HEK293 (cell line): ENCODE measurements around the gene ARHGAP26.

Source experiments
- CTCF ChIA-PET: fragments of 350-600 bp; formaldehyde crosslinking; extraction: SDS; loops from one replicate; lab custom pipeline; 2021; ENCODE audit warnings: antibody characterized with exemption; lab: Yijun Ruan, JAX
- POLR2A ChIA-PET: fragments of 300-600 bp; formaldehyde crosslinking; extraction: SDS; loops from one replicate; lab custom pipeline; 2020; ENCODE audit warnings: antibody characterized with exemption, inconsistent platforms; lab: Yijun Ruan, JAX
- H3K27ac ChIP-seq: fragments of 200-500 bp; sonication (Bioruptor generic); 2 replicates; pipeline ENCODE4 v1.5.1; 2014; ENCODE audit warnings: low read depth, low read length, control low read depth, inconsistent platforms; ENCODE audit errors: extremely low read depth
- H3K36me3 ChIP-seq, 2 experiments: fragments of 200-500 bp in 1 of 2; sonication (Bioruptor generic) in 1 of 2; 1 replicate in 1 of 2; 2 replicates in 1 of 2; pipeline ENCODE4 v1.5.1; 2014 to 2017; ENCODE audit warnings: inconsistent platforms in 2 of 2, low read length in 2 of 2; ENCODE audit not compliant: control insufficient read depth in 2 of 2, insufficient read depth in 1 of 2
- H3K4me1 ChIP-seq: fragments of 200-500 bp; sonication (Bioruptor generic); 2 replicates; pipeline ENCODE4 v1.5.1; 2014; ENCODE audit warnings: mild to moderate bottlenecking, low read length, inconsistent platforms; ENCODE audit not compliant: control insufficient read depth, insufficient read depth
- H3K4me3 ChIP-seq: 2 replicates; pipeline ENCODE4 v1.5.1; 2011; ENCODE audit warnings: low read depth, mild to moderate bottlenecking, control low read depth, low read length, moderate library complexity
- H3K9me3 ChIP-seq: fragments of 200-500 bp; sonication (Bioruptor generic); 2 replicates; pipeline ENCODE4 v1.5.1; 2014; ENCODE audit warnings: low read depth, low read length, inconsistent platforms; ENCODE audit not compliant: control insufficient read depth, insufficient read depth
- BCL11B ChIP-seq: fragments of 450-650 bp; formaldehyde crosslinking; IDR thresholded peaks from 2 replicates; pipeline ENCODE4 v1.5.1; 2016; ENCODE audit warnings: low read depth, missing biosample characterization, missing genetic modification characterization
- GFI1B ChIP-seq: fragments of 450-650 bp; formaldehyde crosslinking; IDR thresholded peaks from 2 replicates; pipeline ENCODE4 v1.5.1; 2016; ENCODE audit warnings: missing biosample characterization, missing genetic modification characterization
- HOXC10 ChIP-seq: sonication (generic); formaldehyde crosslinking; IDR thresholded peaks from 2 replicates; pipeline ENCODE4 v1.8.1; 2023; ENCODE audit warnings: mild to moderate bottlenecking, missing genetic modification reagents
- IKZF3 ChIP-seq: fragments of 450-650 bp; IDR thresholded peaks from 2 replicates; pipeline ENCODE4 v1.5.0; 2018; ENCODE audit warnings: missing biosample characterization, mild to moderate bottlenecking, missing genetic modification characterization, moderate library complexity
- PRDM4 ChIP-seq: fragments of 450-650 bp; formaldehyde crosslinking; IDR thresholded peaks from 2 replicates; pipeline ENCODE4 v1.5.1; 2017; ENCODE audit warnings: missing biosample characterization, missing genetic modification characterization
- SCRT1 ChIP-seq: fragments of 450-650 bp; formaldehyde crosslinking; IDR thresholded peaks from 2 replicates; pipeline ENCODE4 v1.5.1; 2016; ENCODE audit warnings: missing biosample characterization, missing genetic modification characterization, borderline replicate concordance
- YY2 ChIP-seq: fragments of 450-650 bp; formaldehyde crosslinking; IDR thresholded peaks from 2 replicates; pipeline ENCODE4 v1.5.1; 2016; ENCODE audit warnings: missing biosample characterization, missing genetic modification characterization
- ZBTB10 ChIP-seq: fragments of 450-650 bp; formaldehyde crosslinking; IDR thresholded peaks from 2 replicates; pipeline ENCODE4 v1.5.1; 2016; ENCODE audit warnings: missing biosample characterization, missing genetic modification characterization
- ZBTB21 ChIP-seq: fragments of 450-650 bp; formaldehyde crosslinking; IDR thresholded peaks from 2 replicates; pipeline ENCODE4 v1.5.1; 2017; ENCODE audit warnings: missing biosample characterization, missing genetic modification characterization
- ZNF132 ChIP-seq: fragments of 450-650 bp; formaldehyde crosslinking; IDR thresholded peaks from 2 replicates; pipeline ENCODE4 v1.5.1; 2017; ENCODE audit warnings: missing biosample characterization, missing genetic modification characterization, borderline replicate concordance
- ZNF398 ChIP-seq: fragments of 450-650 bp; formaldehyde crosslinking; IDR thresholded peaks from 2 replicates; pipeline ENCODE4 v1.5.1; 2017; ENCODE audit warnings: missing biosample characterization, missing genetic modification characterization
- ZNF510 ChIP-seq: fragments of 450-650 bp; formaldehyde crosslinking; IDR thresholded peaks from 2 replicates; pipeline ENCODE4 v1.5.1; 2018; ENCODE audit warnings: mild to moderate bottlenecking, missing genetic modification characterization, missing biosample characterization; ENCODE audit not compliant: insufficient replicate concordance
- ZNF530 ChIP-seq: fragments of 450-650 bp; formaldehyde crosslinking; IDR thresholded peaks from 2 replicates; pipeline ENCODE4 v1.5.1; 2016; ENCODE audit warnings: low read depth, missing biosample characterization, missing genetic modification characterization
- ZNF621 ChIP-seq: fragments of 450-650 bp; formaldehyde crosslinking; IDR thresholded peaks from 2 replicates; pipeline ENCODE4 v1.5.1; 2017; ENCODE audit warnings: missing biosample characterization, missing genetic modification characterization
- ZNF692 ChIP-seq: fragments of 450-650 bp; formaldehyde crosslinking; IDR thresholded peaks from 2 replicates; pipeline ENCODE4 v1.5.1; 2016; ENCODE audit warnings: missing biosample characterization, missing genetic modification characterization
- ZNF776 ChIP-seq: fragments of 450-650 bp; formaldehyde crosslinking; IDR thresholded peaks from 2 replicates; pipeline ENCODE4 v1.5.0; 2017; ENCODE audit warnings: missing biosample characterization, missing genetic modification characterization, borderline replicate concordance
- ZNF791 ChIP-seq: fragments of 450-650 bp; formaldehyde crosslinking; IDR thresholded peaks from 2 replicates; pipeline ENCODE4 v1.5.1; 2016; ENCODE audit warnings: missing biosample characterization, missing genetic modification characterization
- ZNF837 ChIP-seq: fragments of 450-650 bp; formaldehyde crosslinking; IDR thresholded peaks from 2 replicates; pipeline ENCODE4 v1.5.1; 2016; ENCODE audit warnings: missing biosample characterization, missing genetic modification characterization
- TF ChIP-seq, protein P1 (sequence below): fragments of 450-650 bp; formaldehyde crosslinking; IDR thresholded peaks from 2 replicates; pipeline ENCODE4; 2016; ENCODE audit warnings: missing biosample characterization, missing genetic modification characterization

The ARHGAP26 gene

GRCh38 chr5:143208365-143208641 lies 438.1 kb downstream of the ARHGAP26 start (continued):
- TF ChIP-seq ZBTB10 (tag by site-specific recombination): no peak

DNA sequence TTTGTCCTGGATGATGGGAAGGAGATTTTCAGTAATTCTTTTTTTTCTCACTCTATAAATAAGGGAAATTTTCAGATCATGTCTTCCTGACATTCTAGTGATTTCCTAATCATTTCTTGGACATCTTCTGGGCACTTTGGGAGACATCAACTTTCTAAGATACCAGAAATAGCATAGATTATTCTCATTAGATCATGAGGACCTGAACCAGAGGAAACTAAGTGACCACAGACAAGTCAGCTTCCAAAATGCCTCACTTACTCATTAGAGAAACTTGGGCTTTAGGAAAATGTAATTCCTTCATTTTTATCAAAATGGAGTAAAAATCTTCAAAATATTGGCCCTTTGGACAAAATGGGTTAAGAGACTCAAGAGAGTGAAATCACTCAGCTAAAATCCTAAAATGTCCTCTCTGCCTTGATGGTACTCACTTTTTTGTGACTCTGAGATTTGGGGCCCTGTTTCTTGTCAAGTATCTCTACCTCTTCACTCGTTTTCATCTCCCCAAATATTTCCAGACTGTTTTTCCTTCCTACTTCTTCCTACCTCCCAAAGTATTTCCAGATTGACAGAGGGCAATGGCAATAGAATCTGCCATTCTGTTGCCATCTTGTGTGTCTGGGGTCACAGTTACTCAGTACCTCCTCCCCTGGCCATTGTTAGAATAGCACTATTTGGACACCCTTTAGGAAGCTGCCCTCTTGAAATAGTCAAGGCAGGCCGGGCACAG lies 438.8 kb downstream of the ARHGAP26 start:
- Histone ChIP-seq H3K27ac (no peak overlapping the region), H3K36me3 (no peaks in the 10 kb centered on the region), H3K9me3 (no peaks in the 10 kb centered on the region), H3K4me1 (no peaks in the 10 kb centered on the region), H3K4me3 (no peak overlapping the region)
- TF ChIP-seq ZNF791: no peak
- no peak for TF ChIP-seq ZNF837 (tag by site-specific recombination)
- POLR2A ChIA-PET: interaction anchor here (1.6 kb wide), 1 partner anchor 11 kb away, joined by 4 read pairs; no protein-coding TSS in a partner anchor
- CTCF ChIA-PET: interaction anchor here (0.6 to 1.7 kb wide), 7 partner anchors 8 to 296 kb away, joined by 3 to 4 read pairs (median 3); no protein-coding TSS in a partner anchor

GRCh38 chr5:143209881-143210395 lies 439.8 kb downstream of the ARHGAP26 start:
- Histone ChIP-seq H3K4me1 (no peaks in the 10 kb centered on the region), H3K4me3 (no peak overlapping the region), H3K9me3 (no peaks in the 10 kb centered on the region), H3K36me3 (no peaks in the 10 kb centered on the region)
- TF ChIP-seq ZNF510 (tag by site-specific recombination): no peak
- TF ChIP-seq SCRT1 (tag by site-specific recombination): no peak
- TF ChIP-seq ZNF530 (tag by site-specific recombination): no peak
- TF ChIP-seq, protein P1, sequence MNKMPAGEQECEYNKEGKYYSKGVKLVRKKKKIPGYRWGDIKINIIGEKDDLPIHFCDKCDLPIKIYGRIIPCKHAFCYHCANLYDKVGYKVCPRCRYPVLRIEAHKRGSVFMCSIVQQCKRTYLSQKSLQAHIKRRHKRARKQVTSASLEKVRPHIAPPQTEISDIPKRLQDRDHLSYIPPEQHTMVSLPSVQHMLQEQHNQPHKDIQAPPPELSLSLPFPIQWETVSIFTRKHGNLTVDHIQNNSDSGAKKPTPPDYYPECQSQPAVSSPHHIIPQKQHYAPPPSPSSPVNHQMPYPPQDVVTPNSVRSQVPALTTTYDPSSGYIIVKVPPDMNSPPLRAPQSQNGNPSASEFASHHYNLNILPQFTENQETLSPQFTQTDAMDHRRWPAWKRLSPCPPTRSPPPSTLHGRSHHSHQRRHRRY (tag by site-specific recombination): no peak
- no peak for TF ChIP-seq HOXC10 (CRISPR knock-in tag)
- no peak for TF ChIP-seq ZNF132 (tag by site-specific recombination)
- no peak for TF ChIP-seq YY2 (tag by site-specific recombination)
- no peak for TF ChIP-seq ZNF398 (tag by site-specific recombination)
- no peak for TF ChIP-seq IKZF3 (tag by site-specific recombination)
- TF ChIP-seq GFI1B: no peak
- TF ChIP-seq ZNF621 (tag by site-specific recombination): no peak
- no peak for TF ChIP-seq ZBTB21
- TF ChIP-seq BCL11B (tag by site-specific recombination): no peak
- TF ChIP-seq ZNF776 (tag by site-specific recombination): no peak
- TF ChIP-seq ZNF692 (tag by site-specific recombination): no peak
- no peak for TF ChIP-seq PRDM4 (tag by site-specific recombination)
- TF ChIP-seq, all 188 proteins: peak for 0
- H3K27ac ChIP-seq: no peak overlapping the region
- ChIA-PET CTCF (interaction anchor here (0.6 to 1.7 kb wide), 5 partner anchors 7 to 600 kb away, joined by 3 read pairs; no protein-coding TSS in a partner anchor), POLR2A (no interaction called here)
